SHP77 treated with DMSO at 0.1 percent for 48 hours (cell line): Measurements from ENCODE around the gene TACO1.
A peak's percentile ranks its signal among the peaks of the same experiment; 100 is the strongest.

ENCODE experiments used
- DNase-seq: peaks from one replicate; lab custom pipeline; 2025; lab: John Stamatoyannopoulos, UW

Gene TACO1

DNA sequence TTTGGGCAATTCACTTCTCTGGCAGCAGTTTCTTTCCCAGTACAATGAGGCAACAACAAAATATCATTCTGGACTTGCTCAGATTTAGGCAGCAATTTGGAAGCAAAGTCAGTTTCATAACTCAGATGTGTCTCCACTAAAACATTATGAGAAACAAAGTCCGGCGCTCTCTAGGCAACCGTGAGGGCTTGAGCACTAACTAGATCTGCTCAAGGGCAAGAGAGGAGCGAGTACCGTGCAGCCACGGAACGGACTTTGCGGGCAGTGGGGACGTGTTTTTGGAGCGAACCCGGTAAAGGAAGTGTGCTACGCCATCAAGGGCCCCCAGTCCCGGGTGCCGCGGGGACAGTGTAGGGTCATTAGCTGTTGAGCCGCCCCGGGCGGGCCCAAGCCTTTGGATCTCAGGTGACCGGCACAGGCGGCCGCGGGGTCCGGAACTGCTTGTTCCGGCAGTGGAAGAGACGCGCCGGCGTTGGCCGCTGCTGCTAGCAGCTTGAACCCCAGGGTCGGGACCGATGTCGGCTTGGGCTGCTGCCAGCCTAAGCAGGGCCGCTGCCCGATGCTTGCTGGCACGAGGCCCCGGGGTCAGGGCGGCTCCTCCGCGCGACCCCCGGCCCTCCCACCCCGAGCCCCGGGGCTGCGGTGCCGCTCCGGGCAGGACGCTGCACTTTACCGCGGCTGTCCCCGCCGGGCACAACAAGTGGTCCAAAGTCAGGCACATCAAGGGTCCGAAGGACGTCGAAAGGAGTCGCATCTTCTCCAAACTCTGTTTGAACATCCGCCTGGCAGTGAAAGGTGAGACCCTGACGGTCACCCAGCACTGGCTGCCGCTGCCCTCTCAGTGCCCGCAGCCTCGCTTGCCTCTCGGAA is at the start of gene TACO1:
TSS of gene TACO1 (plus strand) at position 327 of the 870 bp plus-strand sequence. CDS start at position 516, 189 bp downstream.
- DNase-seq = peak; percentile 46

DNA sequence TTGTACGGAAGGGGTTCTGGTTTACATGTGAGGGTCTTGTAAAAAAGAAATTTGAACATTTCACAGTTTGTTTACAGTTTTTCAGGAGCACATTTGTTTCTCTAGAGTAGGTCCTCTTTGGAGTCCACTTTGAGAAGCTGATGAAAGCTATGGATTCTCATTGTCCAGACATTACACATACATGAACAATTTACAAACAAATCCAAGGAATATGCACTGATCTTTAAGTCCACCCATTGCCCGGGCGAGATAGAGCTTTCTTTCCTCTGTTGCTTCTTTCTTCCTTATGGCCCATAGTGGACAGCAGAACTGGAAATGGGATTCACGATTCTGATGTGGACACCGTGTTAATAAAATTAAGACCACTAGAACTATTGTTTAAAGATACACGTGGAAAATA is 48.5 kb upstream of the TACO1 start:
- no peak for DNase-seq

DNA sequence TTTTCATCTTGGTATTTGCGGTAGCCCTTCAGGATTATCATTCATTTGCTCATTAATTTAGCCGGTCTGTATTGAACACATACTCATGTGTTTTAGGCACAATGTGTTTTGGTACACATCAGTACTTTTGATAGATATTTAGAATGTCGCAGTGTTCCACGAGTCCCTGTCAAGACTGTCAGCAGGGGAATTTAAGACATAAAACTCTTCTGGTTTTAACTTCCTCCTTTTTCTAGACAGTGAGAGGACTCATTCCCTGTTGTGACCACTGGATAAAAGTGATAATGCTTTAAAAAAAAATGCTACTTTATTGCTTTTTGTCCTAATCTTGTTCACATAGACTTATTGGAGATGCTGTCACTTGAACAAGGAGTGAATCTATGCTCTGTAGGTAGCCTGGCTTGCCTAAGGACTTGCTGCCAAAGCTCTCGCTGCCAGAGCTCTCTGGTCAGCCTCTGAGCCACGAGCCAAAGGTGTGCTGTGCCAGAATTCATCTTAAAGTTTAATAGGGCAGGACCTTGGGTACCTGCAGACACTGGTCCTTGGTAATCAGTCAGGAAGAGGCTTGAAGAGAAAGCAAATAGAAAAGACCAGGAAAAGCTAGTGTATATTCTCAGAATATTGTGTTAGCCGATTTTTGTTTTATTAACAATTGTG is 45.1 kb upstream of the TACO1 start:
- no peak for DNase-seq

DNA sequence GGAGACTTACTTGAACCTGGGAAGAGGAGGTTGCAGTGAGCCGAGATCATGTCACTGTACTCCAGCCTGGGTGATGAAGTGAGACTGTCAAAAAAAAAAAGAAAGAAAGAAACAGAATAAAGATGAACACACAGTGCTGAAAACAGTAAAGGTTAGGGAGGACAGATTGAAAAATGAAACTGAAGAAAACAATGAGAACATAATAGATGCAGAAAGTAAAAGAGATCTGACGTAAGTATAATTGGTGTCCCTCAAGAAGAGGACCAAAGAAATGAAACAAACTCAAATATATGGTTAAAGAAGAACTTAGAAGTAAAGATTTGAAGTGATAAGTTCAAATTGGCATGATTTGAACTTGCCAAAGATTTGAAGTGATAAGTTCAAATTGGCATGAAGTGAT is 43.3 kb upstream of the TACO1 start:
- no peak for DNase-seq

DNA sequence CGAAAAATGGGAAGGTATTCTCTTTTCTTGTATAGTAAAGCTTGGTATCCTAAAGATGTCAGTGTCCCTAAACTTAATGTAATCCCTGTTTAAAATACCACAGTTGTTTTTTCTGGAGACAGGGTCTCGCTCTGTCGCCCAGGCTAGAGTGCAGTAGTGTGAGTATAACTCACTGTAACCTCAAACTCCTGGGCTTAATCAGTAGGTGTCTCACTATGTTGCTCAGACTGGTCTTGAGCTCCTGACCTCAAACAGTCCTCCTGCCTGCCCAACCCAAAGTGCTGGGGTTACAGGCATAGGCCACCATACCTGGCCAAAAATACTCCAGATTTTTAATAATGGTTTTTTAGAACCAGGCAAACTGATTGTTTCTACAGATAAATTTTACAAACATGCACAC is 42.3 kb upstream of the TACO1 start:
- no peak for DNase-seq

DNA sequence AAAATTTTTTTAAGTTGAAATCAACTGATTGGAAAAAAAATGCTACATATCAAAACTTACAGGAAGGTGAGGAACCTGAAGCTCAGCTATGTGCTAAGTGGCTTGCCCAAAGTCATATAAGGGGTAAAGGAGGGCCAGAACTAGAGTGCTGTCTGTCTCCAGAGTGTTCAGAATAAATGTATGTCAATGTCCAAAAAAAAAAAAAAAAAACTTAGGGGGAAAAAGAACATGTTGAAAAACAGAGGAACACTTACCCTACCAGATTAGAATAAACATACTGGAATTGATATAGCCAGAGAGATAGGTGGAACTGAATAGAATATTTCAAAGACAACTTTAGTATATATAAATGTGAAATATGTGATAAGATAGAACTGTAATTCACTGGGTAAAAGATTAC is 38.9 kb upstream of the TACO1 start:
- DNase-seq = no peak

DNA sequence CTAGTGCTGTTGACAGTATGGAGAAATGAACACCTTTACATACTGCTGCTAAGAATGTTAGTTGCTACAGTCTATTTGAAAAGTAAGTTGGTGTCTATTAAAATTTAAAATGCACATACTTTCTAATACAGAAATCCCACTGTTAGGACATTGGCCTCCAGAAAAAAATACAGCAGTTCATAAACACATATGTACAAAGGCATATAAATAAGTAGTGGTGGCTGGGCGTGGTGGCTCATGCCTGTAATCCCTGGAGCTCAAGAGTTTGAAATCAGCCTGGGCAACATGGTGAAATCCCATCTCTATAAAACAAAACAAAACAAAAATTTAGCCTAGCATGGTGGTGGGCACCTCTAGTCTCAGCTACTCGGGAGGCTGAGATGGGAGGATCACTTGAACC is 37.4 kb upstream of the TACO1 start:
- DNase-seq = no peak

DNA sequence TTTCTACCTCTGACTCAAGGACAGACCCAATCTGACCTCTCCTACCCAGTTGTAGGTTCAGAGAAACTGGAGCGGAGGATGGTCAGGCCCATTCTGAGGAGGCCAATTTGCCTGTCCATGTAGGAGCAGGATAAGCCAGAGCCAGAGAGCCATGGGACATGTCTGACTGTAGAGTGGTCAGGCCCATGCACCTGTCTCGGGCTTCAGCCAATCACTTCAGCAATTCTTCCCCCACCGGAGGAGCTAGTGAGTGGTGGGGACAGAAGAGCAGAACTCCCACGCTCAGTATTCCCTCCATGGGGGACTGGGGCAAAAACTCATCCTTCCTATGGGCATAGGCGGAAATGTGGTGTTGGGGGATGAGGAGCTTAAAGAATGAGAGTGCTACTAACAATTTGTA is 36.1 kb upstream of the TACO1 start:
- DNase-seq = no peak

DNA sequence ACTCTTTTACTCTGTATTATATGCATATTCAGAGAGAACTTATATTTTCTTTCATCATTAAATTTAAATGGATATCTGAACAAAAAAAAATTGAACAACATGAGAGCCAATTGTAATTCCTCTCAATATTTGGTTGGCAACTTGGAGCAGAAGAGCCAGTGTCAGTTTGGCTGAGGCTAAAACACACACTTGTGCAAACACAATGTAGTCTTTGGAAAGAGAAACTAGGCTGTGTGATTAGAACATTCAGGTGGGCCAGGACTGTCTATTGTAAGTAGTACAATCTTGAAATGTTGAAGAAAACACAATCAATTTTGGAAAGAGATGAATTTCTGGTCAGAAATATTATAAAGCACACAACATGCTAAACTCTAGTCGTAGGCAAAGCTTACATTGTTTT is 33.5 kb upstream of the TACO1 start:
- no peak for DNase-seq

DNA sequence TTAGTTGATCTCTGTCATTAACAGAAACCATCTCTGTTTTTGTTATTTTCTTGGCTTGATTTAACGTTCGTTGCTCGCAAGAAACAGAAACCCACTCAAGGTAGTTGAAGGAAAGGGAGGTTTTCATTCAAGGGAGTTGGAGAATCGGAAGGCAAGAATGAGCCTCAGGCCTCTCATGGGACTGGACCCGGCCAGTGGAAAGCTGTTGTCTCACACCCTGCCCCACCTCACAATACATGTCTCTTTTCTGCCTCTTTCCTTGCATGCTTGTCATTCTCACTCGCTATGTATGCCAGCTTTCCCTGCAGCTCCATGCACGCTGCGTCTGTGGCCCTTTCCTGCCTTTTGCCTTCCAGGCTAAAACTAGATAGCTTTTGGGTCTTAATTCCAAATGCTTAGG is 32.1 kb upstream of the TACO1 start:
- DNase-seq = no peak

DNA sequence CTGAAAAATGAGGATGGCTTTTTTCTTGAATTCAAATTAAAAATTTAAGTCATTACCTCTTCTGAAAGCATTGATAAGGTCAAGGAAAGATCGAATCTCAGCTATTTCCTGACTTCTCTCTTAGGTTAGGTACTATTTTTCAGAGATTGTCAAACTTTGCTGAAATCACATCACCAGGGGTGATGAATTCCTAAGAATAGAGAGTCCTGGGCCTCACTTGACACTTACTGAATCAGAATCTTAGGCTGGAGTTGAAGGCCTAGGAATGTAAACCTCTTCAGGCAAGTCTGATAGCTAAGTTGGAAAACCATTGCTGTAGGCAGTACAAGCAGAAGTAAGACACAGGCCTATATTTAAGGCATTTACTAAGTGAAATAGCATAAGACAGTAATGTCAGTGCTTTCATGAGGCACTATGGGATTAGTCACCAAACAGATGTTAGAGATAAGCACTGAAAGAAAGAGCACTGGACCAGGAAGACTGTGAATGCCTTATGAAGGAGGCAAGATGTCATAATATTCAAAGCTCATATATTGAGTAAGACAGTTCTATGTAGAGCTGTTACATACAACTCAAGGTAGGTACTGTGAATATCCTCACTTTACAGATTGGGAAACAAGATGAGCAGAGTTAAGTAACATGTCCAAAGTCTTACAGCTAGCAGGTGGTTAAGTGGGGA is 28.9 kb upstream of the TACO1 start:
- DNase-seq = no peak

DNA sequence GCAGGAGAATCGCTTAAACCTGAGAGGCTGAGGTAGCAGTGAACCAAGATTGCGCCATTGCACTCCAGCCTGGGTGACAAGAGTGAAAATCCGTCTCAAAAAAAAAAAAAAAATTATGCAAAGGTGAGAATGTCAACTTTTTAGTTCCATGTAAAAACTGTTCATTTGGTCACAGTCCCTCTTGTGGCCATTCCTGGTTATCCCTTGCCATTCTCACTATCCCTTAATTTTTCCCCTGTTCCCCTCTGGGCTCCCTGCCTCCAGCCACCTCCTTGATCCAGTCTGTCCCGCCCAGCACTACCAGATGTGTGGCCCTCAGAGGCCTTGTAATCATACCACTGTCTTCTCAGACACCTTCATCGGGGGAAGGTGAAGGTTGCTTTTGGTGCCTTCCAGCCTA is 27.1 kb upstream of the TACO1 start:
- DNase-seq = no peak

DNA sequence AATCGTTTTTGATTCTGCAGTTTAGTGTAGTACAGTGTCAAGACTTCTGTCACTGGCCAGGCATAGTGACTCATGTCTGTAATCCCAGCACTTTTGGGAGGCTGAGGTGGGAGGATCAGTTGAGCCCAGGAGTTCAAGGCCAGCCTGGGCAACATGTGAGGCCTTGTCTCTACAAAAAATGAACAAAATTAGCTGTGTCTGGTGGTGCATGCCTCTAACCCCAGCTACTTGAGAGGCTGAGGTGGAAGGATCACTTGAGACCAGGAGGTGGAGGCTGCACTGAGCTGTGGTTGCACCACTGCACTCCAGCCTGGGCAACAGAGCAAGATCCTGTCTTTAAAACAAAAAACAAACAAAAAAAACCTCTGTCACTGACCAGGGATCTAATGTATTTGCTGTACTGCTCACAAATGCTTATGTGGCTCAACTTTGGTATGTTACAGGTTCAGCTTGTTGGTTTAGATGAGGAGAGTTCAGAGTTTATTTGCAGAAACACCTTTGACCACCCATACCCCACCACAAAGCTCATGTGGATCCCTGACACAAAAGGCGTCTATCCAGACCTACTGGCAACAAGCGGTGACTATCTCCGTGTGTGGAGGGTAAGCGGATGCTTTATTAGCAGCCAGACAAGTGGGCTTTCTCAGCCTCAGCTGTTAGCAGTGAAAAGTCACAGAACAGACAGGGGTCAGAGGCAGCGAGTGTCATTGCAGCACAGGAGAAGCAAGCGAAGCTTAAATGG is 22.5 kb upstream of the TACO1 start:
- no peak for DNase-seq

DNA sequence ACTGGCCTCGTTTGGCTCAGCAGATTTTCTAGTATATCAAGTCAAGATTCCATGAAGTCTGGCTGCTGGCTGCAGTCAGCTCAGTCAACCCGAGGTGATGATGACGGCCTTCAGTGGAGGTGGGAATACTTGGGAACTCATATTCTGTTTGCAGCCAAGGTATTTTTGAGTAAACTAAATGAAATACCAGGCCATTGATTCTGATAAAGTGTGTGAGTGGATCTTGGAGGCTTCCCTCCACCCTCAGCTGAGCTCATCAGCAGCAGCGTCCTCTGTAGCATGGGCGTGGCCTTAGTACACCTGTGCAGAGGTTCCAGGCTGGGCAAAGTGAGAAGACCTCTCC is 22.0 kb upstream of the TACO1 start:
- DNase-seq = no peak

DNA sequence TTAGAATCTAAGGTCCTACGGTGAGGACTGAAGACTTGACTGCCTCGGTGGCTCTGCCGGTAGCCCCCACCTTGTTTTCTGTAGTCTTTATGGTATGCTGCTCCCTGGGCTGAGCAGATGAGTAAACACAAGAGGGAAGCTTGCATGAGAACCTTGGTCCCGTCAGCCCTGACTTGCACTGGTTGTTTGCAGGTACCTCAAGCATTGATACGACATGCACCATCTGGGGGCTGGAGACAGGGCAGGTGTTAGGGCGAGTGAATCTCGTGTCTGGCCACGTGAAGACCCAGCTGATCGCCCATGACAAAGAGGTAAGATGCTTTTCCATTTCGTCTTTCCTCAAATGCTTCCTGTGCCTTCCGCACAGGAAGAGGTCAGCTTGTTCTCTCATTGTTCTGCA is 21.1 kb upstream of the TACO1 start:
- no peak for DNase-seq

DNA sequence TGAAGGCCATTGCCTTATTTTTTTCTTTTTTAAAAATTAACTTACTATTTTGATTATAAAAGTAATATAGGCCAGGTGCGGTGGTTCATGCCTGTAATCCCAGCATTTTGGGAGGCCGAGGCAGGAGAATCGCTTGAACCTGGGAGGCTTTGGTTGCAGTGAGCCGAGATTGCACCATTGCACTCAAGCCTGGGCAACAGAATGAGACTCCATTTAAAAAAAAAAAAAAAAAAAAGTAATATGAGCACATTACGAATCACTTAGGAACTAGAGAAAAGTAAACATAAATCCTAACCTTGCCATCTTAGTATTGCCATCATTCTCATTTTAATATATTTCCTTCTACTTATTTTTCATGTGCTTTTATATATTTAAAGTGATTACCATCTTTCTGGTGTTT is 12.9 kb upstream of the TACO1 start:
- no peak for DNase-seq

DNA sequence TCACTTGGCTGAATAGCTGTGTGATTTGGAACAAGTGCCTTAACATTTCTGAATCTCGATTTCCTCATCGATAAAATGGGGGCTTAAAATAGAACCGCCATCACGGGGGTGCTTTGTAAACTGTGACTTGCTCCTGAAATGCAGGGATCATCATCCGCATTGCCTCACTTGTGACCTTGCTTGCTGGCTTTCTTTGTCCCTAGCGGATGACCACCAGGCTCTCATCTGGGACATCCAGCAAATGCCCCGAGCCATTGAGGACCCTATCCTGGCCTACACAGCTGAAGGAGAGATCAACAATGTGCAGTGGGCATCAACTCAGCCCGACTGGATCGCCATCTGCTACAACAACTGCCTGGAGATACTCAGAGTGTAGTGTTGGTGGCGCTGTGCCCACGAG is 11.9 kb upstream of the TACO1 start:
- no peak for DNase-seq

DNA sequence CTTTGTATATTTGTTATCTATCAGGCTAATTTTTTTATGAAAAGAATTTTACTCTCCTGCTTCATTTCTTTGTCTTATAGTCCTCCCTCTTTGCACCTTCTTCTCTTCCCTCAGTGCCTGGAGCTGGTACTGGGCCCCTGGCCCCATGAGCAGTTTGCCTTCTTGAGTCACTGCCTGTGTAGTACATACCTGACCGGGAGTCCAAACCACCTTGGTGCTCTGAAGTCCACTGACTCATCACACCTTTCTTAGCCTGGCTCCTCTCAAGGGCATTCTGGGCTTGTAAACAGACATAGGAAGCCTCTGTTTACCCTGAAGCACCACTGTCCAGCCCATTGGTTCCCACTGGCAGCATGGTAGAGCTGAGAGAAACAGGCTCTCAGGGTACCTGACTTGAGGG is 11.0 kb upstream of the TACO1 start:
- DNase-seq = no peak

DNA sequence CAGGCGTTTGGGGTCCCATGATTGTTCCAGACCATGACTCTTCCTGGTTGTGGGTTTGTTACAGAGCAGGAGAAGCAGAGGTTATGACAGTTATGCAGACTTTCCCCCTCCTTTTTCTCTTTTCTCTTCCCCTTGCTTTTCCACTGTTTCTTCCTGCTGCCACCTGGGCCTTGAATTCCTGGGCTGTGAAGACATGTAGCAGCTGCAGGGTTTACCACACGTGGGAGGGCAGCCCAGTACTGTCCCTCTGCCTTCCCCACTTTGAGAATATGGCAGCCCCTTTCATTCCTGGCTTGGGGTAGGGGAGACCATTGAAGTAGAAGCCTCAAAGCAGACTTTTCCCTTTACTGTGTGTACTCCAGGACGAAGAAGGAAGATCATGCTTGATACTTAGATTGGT is 7.9 kb upstream of the TACO1 start:
- DNase-seq = no peak

DNA sequence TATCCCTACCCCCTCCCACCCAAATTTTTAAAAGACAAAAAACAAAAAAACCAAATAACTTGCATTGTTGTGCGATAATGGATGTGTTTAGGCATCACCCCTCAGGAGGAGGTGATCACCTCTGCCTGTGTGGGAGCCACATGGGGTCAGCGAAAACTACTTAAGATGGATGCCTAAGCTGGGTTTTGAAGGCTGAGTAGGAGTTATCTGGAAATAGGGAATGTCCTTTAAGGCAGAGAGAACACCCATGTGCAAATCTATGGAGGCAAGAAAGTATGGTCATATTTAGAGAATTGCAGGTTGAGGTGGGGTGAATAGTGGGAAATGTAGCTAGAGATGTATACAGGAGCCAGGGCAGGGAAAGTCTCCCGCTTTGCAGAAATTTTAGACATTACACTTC is 5.6 kb upstream of the TACO1 start:
- DNase-seq = no peak

DNA sequence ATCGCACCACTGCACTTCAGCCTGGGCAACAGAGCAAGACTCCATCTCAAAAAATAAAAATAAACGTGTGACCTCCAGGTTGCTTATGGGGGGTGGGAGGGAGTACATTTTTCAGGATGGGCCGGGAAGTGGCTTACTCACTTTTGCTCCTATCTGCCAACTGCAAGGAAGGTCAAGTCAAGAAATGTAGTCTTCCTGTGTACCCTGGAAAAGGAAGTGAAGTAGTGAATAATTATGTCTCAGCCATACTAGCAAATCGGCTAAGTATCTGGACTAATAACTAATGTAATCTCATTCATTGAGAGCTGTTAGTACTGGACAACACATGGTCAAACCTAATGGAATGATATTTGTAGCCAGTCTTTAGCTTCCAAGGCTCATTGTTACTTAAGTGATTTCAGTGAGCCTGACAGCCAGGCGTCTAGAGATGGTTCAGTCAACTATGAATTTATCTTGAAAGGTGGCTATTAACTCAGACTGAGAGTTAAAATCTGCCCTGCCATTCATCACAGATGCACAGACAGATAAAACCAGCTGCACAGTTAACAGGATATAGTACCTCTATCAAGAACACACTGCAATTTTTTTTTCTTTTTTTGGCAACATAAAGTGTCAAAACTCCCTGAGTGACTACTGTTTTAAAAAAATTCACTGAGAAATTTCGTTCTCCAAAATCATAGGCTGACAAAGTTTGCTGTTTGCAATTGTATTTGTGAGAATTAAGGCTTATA is 3.7 kb upstream of the TACO1 start:
- DNase-seq = no peak

DNA sequence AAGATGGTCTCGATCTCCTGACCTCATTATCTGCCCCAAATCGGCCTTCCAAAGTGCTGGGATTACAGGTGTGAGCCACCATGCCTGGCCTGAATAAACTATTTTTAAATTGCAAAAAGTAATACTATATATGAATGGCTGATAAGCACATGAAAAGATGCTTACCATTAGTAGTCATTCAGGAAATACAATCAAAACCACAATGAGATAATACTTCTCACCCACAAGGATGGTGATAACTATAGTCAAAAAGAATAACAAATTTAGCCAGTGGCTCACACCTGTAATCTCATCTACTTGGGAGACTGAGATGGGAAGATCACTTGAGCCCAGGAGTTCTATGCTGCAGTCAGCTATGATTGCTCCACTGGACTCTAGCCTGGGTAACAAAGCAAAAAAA is 2.4 kb upstream of the TACO1 start:
- DNase-seq = no peak
